Mesendoderm (in vitro differentiated cells): ENCODE data around the gene FSTL4.

Experiments
- DNase-seq: peaks from one replicate; pipeline ENCODE4 v3.0.0; 2013
- H2AK5ac ChIP-seq: 2 replicates; pipeline ENCODE4 v1.6.1; 2013; ENCODE audit warnings: low read length, inconsistent platforms
- H2BK120ac ChIP-seq: 2 replicates; pipeline ENCODE4 v1.6.1; 2013; ENCODE audit warnings: low read depth, mild to moderate bottlenecking, low read length, moderate library complexity, mixed read lengths
- H2BK15ac ChIP-seq: replicated peaks from 2 replicates; pipeline ENCODE4 v1.6.1; 2013; ENCODE audit warnings: low read depth, mild to moderate bottlenecking, moderate library complexity
- H2BK5ac ChIP-seq: 2 replicates; pipeline ENCODE4 v1.6.1; 2013; ENCODE audit warnings: low read length, inconsistent platforms
- H3K18ac ChIP-seq: 2 replicates; pipeline ENCODE4 v1.6.1; 2013; ENCODE audit warnings: mild to moderate bottlenecking, low read length, mixed read lengths
- H3K23ac ChIP-seq: one replicate; pipeline ENCODE4 v1.6.1; 2013; ENCODE audit warnings: low read length
- H3K27ac ChIP-seq: 2 replicates; pipeline ENCODE4 v1.5.1; 2013; ENCODE audit warnings: low read depth, mild to moderate bottlenecking, inconsistent platforms, low read length, moderate library complexity
- H3K27me3 ChIP-seq: 2 replicates; pipeline ENCODE4 v1.6.1; 2013; ENCODE audit warnings: low read length, control low read depth, mild to moderate bottlenecking, inconsistent platforms; ENCODE audit not compliant: insufficient read depth, poor library complexity
- H3K36me3 ChIP-seq: 2 replicates; pipeline ENCODE4 v1.6.1; 2013; ENCODE audit warnings: low read length, inconsistent platforms; ENCODE audit not compliant: control insufficient read depth, insufficient read depth
- H3K4ac ChIP-seq: one replicate; pipeline ENCODE4 v1.6.1; 2013; ENCODE audit warnings: low read depth, mild to moderate bottlenecking, low read length, moderate library complexity
- H3K4me1 ChIP-seq: 2 replicates; pipeline ENCODE4 v1.6.1; 2013; ENCODE audit warnings: low read depth, low read length, inconsistent platforms; ENCODE audit not compliant: control insufficient read depth
- H3K4me2 ChIP-seq: 2 replicates; pipeline ENCODE4 v1.6.1; 2013; ENCODE audit warnings: low read length
- H3K4me3 ChIP-seq: 2 replicates; pipeline ENCODE4 v1.5.1; 2013; ENCODE audit warnings: mild to moderate bottlenecking, low read length
- H3K56ac ChIP-seq: one replicate; pipeline ENCODE4 v1.6.1; 2013; ENCODE audit warnings: low read length
- H3K79me1 ChIP-seq: 2 replicates; pipeline ENCODE4 v1.6.1; 2013; ENCODE audit warnings: low read length, inconsistent platforms
- H3K79me2 ChIP-seq: 2 replicates; pipeline ENCODE4 v1.6.1; 2013; ENCODE audit warnings: mild to moderate bottlenecking, low read length; ENCODE audit not compliant: control insufficient read depth, insufficient read depth
- H3K9ac ChIP-seq: 2 replicates; pipeline ENCODE4 v1.6.1; 2013; ENCODE audit warnings: low read length, inconsistent platforms
- H4K5ac ChIP-seq: one replicate; pipeline ENCODE4 v1.6.1; 2013; ENCODE audit warnings: low read length
- H4K8ac ChIP-seq: one replicate; pipeline ENCODE4 v1.6.1; 2013; ENCODE audit warnings: low read depth, mild to moderate bottlenecking, control low read depth, low read length, moderate library complexity
- WGBS: extraction: QIAGEN DNeasy Blood & Tissue Kit; methylation state at CpG from one replicate; pipeline ENCODE4 v1.1.7; 2013; ENCODE audit warnings: low lambda C conversion rate, missing lambda C conversion rate; ENCODE audit not compliant: insufficient coverage; ENCODE audit errors: extremely low coverage; 5-methylcytosine and 5-hydroxymethylcytosine counted together

The FSTL4 gene

GRCh38 chr5:133244242-133244641, 368.1 kb downstream of the FSTL4 start:
- Histone ChIP-seq H3K27me3 (no peaks in the 10 kb centered on the region), H3K4me3 (no peak overlapping the region), H3K9ac (no peak overlapping the region), H2BK15ac (no peak overlapping the region), H3K4ac (no peak overlapping the region), H4K5ac (no peak overlapping the region), H3K36me3 (no peaks in the 10 kb centered on the region), H2AK5ac (no peak overlapping the region), H3K56ac (no peak overlapping the region), H2BK5ac (no peak overlapping the region), H3K23ac (no peak overlapping the region), H3K4me1 (no peaks in the 10 kb centered on the region), H3K79me1 (no peaks in the 10 kb centered on the region), H3K4me2 (no peak overlapping the region), H2BK120ac (no peak overlapping the region), H4K8ac (no peak overlapping the region), H3K27ac (no peak overlapping the region), H3K18ac (no peak overlapping the region), H3K79me2 (no peaks in the 10 kb centered on the region)
- DNase-seq, result no peak
- no CpG with 5 or more reads among the region's 7 CpGs for WGBS

- no peak overlapping the region for H3K4me2 ChIP-seq
- no peaks in the 10 kb centered on the region for H3K36me3 ChIP-seq
- H2BK5ac ChIP-seq, result no peak overlapping the region
- H3K4me3 ChIP-seq, result no peak overlapping the region
- no peak overlapping the region for H3K4ac ChIP-seq
- H3K23ac ChIP-seq, result no peak overlapping the region
- no peak overlapping the region for H3K27ac ChIP-seq
- no peak overlapping the region for H3K9ac ChIP-seq
- no peak overlapping the region for H2BK120ac ChIP-seq
- H3K79me2 ChIP-seq, result no peaks in the 10 kb centered on the region
- no peak overlapping the region for H2BK15ac ChIP-seq
- no peak overlapping the region for H2AK5ac ChIP-seq
- H4K5ac ChIP-seq, result no peak overlapping the region
- no peaks in the 10 kb centered on the region for H3K79me1 ChIP-seq
- H3K18ac ChIP-seq, result no peak overlapping the region
- no peaks in the 10 kb centered on the region for H3K4me1 ChIP-seq
- H4K8ac ChIP-seq, result no peak overlapping the region
- DNase-seq, result no peak
- H3K56ac ChIP-seq, result no peak overlapping the region
- WGBS, result no CpG with 5 or more reads among the region's 3 CpGs
- H3K27me3 ChIP-seq, result no peaks in the 10 kb centered on the region
Measured at GRCh38 chr5:133243196-133243595, 369.1 kb downstream of the FSTL4 start.

DNA sequence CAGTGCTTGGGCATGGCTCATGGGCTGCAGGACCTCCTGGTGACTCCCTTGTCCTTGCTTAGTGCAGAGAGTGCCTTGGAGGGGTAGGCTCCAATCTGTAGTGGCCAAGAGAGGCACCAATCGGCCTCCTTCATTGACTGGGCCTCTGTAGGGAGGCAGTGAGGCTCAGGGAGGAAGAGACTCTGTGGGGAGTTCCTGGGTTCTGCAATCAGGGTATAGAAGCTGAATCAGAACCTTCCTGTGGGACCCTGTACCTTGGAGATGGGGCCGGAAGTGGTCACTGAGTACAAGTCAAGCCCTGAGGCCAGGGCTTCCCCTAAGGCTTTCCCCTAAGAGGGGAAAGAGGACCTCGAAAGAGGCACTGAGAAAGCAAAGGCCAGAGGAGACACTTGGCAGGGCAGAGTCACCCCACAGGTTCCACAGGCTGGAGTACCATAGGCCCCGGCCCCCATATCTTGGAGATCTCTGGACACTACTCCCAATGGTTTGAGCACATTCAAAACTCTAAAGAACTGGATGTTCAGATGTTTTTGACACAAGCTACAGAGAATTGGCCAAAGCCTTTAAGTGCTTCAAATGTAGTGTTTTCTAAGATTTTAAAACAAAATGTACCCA, 370.0 kb downstream of the FSTL4 start:
- Histone ChIP-seq H2BK15ac (no peak overlapping the region), H2BK5ac (no peak overlapping the region), H3K4me3 (no peak overlapping the region), H4K8ac (no peak overlapping the region), H3K27ac (no peak overlapping the region), H3K27me3 (no peaks in the 10 kb centered on the region), H3K79me2 (no peaks in the 10 kb centered on the region), H3K18ac (no peak overlapping the region), H3K23ac (no peak overlapping the region), H2BK120ac (no peak overlapping the region), H3K36me3 (no peaks in the 10 kb centered on the region), H3K4me1 (no peaks in the 10 kb centered on the region), H2AK5ac (no peak overlapping the region), H3K4ac (no peak overlapping the region), H3K79me1 (no peaks in the 10 kb centered on the region), H3K4me2 (no peak overlapping the region), H3K56ac (no peak overlapping the region), H3K9ac (no peak overlapping the region), H4K5ac (no peak overlapping the region)
- DNase-seq, result no peak
- no CpG with 5 or more reads among the region's 4 CpGs for WGBS

GRCh38 chr5:133241179-133242092, 370.9 kb downstream of the FSTL4 start:
- H4K5ac ChIP-seq, result no peak overlapping the region
- no peak overlapping the region for H4K8ac ChIP-seq
- WGBS, result no CpG with 5 or more reads among the region's 8 CpGs
- H3K27me3 ChIP-seq, result no peaks in the 10 kb centered on the region
- H3K9ac ChIP-seq, result no peak overlapping the region
- H3K27ac ChIP-seq, result no peak overlapping the region
- H3K23ac ChIP-seq, result no peak overlapping the region
- no peaks in the 10 kb centered on the region for H3K79me2 ChIP-seq
- no peak overlapping the region for H2AK5ac ChIP-seq
- H2BK5ac ChIP-seq, result no peak overlapping the region
- H3K36me3 ChIP-seq, result no peaks in the 10 kb centered on the region
- H3K4me1 ChIP-seq, result no peaks in the 10 kb centered on the region
- H3K4ac ChIP-seq, result no peak overlapping the region
- no peak overlapping the region for H3K56ac ChIP-seq
- no peak overlapping the region for H3K18ac ChIP-seq
- no peak overlapping the region for H2BK15ac ChIP-seq
- H3K79me1 ChIP-seq, result no peaks in the 10 kb centered on the region
- H3K4me3 ChIP-seq, result no peak overlapping the region
- H2BK120ac ChIP-seq, result no peak overlapping the region
- H3K4me2 ChIP-seq, result no peak overlapping the region
- no peak for DNase-seq

DNA sequence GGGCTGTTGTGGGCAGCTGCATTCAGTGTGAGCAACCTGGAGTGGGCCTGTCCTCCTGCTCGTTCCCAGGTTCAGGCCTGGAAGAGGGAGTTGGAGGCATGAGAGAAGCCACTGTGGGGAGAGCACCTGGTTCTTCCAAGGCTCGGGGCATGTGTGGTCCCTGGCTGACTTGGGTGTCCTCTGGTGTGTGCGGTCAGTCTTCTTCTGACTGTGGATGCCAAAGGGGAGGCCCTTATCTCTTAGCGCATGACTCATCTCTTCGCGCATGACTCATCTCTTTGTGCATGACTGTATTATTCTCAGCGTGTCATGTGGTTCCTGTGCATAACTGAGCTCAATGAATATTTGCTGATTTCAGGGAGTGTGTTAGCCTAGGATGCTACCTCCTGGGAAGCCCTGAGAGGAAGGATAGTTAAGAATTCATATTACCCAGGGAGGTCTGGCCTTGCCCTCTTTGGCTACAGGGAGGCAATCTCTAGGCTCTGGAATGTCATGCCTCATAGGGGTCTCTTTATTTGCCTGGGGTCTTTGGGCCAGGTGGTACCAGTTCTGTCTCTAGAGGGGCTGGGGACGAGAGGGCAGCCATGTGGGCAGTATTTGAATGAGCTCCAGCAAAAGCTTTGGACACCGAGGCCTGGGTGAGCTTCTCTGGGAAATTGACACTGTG, 371.8 kb downstream of the FSTL4 start:
- Histone ChIP-seq H2AK5ac (no peak overlapping the region), H3K56ac (no peak overlapping the region), H3K27me3 (no peaks in the 10 kb centered on the region), H3K9ac (no peak overlapping the region), H2BK15ac (no peak overlapping the region), H3K4me2 (no peak overlapping the region), H3K23ac (no peak overlapping the region), H4K8ac (no peak overlapping the region), H3K18ac (no peak overlapping the region), H3K4me3 (no peak overlapping the region), H2BK5ac (no peak overlapping the region), H3K4me1 (no peaks in the 10 kb centered on the region), H3K36me3 (no peaks in the 10 kb centered on the region), H4K5ac (no peak overlapping the region), H3K79me2 (no peaks in the 10 kb centered on the region), H2BK120ac (no peak overlapping the region), H3K79me1 (no peaks in the 10 kb centered on the region), H3K27ac (no peak overlapping the region), H3K4ac (no peak overlapping the region)
- DNase-seq, result peak; percentile 32
- no CpG with 5 or more reads among the region's 9 CpGs for WGBS
